HG03520 (cell line): ENCODE results near the gene METTL23.

ENCODE experiments used
- ATAC-seq: cut with Tn5 transposase; IDR thresholded peaks from one replicate; pipeline ENCODE4 v1.9.1; 2021; ENCODE audit warnings: mild to moderate bottlenecking, moderate library complexity; ENCODE audit not compliant: unreplicated experiment

The METTL23 gene

DNA sequence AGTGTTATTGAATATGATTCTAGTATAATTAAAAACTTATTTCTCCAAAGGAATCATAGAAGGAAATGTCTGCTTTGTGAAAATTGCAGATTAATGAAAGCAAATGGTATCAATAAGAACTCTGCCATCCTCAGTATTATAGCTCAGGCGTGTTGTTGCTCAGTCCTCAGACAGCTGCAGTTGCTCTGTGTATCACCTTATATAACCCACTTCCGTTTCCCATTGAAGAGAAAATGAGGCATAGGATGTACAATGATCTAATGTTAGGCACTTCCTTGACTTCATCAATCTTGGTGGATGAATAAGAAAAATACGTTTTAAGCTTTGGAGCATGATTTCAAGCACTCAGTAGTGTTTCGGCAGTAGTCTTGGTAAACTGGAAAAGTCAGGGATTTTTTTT, 25.4 kb downstream of the METTL23 start:
- no peak for ATAC-seq

DNA sequence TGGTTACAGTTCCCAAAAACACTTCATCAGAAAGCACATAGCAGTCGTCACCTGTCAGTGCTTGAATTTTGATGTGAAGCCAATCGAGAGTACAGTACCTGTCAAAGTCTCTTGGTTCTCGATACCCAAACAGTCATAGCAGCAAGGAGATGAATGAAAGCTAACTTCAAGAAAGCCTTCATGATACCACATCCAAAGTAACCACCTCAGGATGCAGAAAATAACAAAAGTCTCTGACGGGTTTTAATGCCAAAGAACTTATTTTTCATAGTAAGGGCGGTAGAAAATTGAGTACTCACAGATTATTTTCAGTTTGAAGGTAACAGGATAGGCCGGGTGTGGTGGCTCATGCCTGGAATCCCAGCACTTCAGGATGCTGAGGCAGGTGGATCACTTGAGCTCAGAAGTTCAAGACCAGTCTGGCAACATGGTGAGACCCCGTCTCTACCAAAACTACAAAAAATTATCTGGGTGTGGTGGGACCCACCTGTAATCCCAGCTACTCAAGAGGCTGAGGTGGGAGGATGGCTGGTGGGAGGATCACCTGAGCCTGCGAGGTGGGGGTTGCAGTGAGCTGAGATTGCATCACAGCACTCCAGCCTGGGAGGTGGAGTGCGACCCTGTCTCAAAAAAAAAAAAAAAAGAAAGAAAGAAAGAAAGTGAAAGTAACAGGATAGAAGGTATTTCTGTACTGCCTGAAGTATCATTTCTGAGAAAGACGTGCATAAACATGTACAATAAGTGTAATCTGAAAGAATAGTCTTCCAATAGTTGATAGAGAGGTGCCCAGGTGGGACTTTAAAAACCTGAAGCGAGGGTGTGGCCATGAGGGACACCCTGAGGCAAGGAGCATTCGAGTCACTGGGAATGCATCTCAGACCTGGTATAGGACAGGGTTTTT, 26.7 kb downstream of the METTL23 start:
- ATAC-seq: no peak

DNA sequence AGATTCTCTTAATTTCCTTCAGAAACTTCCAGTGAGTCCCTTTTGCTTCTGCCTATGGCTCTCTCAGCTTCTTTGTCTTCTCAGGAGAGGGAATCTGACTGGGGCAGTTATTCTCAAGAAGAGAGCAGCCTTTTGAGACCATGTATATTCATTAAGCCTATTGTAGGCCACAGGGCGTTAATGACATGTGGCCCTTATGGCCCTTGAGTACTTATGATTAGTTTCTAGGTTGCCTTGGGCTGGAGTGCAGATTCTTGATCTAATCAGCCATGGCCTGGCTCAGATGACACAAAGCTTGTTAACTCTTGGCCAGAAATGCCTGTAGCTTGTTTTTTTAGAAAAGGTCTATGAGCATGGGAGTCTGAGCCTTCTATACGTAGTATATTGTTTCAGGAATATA, 28.6 kb downstream of the METTL23 start:
- ATAC-seq: no peak

DNA sequence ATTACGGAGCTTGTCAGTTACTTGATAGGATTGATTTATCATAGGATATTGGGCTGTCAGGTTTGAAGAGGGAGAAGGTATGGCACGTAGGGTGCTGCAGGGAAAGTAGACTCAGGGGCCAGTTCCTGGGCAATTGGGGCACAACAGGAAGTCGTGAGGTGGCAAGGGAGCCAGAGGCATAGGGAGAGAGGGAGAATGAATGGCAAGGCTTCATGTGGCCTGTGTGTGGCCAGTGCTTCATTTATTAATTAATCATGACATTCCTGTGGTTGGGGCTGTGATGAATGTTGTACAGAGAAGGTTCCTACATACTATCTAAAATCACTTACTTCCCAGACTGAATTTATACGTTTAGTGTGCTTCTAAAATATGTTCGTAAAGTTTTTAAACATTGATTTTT, 30.6 kb downstream of the METTL23 start:
- ATAC-seq: no peak

DNA sequence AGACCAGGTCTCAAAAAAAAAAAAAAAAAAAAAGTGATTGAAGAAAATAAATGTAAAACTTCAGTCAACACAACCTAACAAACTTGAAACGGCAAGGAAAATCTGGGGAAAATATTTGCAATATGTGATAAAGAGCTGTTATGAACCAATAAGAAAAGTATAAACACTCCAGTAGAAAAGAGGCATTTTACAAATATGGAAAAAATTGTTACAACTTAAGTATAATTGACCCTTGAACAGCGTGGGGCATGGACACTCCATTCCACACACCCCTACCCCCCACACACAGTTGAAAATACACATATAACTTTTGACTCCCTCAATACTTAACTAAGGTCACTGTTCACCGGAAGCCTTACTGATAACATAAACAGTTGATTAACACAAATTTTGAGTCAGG, 31.9 kb downstream of the METTL23 start:
- no peak for ATAC-seq

DNA sequence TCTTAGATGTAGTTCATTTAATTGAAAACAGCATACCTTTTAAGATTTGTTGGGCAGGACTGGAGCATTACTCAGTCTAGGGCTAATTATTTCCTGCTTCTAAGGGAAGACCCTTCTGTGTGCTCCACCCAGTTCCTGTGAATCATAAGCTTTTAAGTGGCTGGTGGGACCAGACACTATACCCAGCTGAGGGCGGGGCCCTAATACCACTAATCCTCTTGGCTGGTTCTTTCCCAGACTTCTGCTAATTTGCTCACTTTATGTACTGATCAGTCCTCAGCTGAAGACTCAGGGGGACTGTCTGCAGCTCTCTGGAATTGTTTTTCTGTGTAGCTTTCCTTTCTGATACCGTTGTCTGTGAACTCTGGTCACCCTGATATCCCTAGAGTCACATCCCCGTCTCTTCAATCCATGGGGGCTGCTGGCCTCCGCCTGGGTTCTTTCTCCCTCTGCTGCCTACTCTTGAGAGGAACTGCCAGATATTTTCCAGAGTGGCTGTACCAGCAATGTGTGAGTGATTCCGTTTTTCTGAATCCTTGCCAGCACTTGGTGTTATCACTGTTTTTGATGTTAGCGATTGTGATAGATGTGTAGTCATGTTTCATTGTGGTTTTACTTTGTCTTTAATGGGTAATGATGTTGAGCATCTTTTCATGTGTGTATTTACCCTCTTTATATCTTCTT, 46.3 kb downstream of the METTL23 start:
- no peak for ATAC-seq

DNA sequence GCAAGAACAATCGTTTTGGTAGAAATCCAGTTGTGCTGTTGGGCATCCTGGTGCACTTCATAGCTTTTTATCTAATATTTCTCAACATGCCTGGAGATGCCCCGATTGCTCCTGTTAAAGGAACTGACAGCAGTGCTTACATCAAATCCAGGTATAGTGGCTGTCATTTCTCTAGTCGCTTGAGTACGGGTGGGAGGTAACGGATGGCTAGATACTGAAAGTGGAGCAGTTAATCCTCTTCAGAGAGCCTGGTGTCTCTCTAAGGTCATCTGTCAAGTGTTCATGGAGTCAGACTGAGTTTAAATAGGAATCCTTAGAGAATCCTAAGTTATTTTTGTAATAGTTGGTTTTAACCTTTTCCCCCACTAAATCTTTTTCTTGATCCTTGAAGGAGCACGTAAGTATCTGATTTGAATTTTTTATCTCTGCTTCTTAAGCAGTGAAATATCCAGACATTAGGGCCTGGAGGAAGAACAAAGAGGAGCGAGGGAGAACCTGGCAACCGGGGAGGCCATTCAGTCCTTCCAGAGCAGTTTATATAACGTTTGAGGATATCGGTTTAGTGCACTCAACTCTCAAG, 48.5 kb downstream of the METTL23 start:
- no peak for ATAC-seq

DNA sequence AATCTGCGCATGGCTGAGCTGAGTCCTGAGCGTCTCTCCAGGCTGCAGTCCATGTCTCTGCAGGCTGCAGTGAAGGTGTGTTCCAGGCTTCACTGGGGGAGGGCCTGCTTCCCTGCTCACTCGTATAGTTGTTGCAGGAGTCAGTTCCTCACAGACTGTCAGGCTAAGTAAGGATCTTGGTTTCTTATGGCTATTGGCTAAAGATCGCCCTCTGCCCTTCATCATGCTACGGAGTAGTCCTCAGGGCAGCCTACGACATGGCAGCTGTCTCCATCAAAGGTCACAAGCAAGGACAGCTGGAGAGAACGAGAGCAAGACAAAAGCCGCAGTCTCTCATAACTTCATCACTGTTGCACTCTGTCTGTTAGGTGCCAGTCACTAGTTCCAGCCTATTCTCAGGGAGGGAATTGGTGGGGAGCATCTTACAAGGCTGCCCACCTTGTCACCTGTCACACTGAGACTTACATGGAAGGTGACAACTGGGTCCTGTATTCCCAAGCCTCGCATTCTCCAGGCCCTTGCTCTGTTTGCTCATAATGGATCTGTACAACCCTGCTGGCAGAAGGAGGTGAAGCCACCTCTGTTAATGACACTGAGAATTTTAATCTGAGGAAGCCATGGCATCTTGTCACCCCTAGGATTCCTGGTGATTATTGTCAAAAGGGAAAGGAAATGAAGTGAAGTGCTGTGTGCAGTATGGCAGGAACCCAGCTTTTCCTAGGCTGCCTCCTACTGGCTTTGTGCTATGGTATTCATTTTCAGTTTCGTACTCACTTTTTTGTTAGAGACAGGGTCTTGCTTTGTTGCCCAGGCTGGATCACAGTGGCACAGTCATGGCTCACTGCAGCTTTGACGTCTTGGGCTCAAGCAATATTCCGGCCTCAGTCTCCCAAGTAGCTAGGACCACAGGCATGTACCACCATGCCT, 54.7 kb downstream of the METTL23 start:
- no peak for ATAC-seq

DNA sequence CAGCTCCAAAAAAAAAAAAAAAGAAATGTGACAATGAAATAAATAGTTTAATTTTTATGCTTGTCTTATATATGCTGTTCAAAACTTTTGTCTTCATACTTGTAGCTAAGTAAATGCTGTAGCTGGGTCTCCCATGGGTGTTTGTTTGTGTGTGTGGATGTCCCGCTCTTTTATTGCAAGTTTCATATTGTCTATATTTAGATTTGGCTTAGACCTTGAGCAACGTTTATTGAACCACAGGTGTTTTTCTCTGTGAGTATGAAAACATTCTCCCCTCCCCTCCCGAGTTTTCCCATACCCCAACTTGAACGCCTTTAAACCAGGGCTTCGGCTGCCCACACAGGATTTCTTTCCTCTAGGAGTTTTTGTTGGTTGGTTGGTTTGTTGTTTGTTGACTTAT, 56.5 kb downstream of the METTL23 start:
- ATAC-seq: no peak
